Measurements from ENCODE around the gene CELSR1. TPM values are rescaled to one million over a fixed set of nuclear protein-coding genes. Genes with fewer than 3 reads are reported as not detected.

Gene CELSR1
- total RNA-seq, 1 donor: 1.1 TPM

GRCh38 chr22:46465345-46465720 is 72.1 kb downstream of the CELSR1 start:
- no peak overlapping the region for H3K4me3 ChIP-seq (ENCODE audit: low read depth, low read length)
- no peak for DNase-seq (ENCODE audit: low read depth)
- TF ChIP-seq CTCF (IDR thresholded peaks at IDR 0.05; ENCODE audit: insufficient read depth, low read length): no peak

- DNase-seq (ENCODE audit: low read depth): no peak
- no peak for TF ChIP-seq CTCF (IDR thresholded peaks at IDR 0.05; ENCODE audit: insufficient read depth, low read length)
- no peak overlapping the region for H3K4me3 ChIP-seq (ENCODE audit: low read depth, low read length)
Measured at GRCh38 chr22:46464701-46465344, 72.6 kb downstream of the CELSR1 start.

- no peak for TF ChIP-seq CTCF (IDR thresholded peaks at IDR 0.05; ENCODE audit: insufficient read depth, low read length)
- no peak for DNase-seq (ENCODE audit: low read depth)
- no peak overlapping the region for H3K4me3 ChIP-seq (ENCODE audit: low read depth, low read length)
Measured at GRCh38 chr22:46464296-46464695, 73.1 kb downstream of the CELSR1 start.

- DNase-seq (ENCODE audit: low read depth): no peak
- no peak overlapping the region for H3K4me3 ChIP-seq (ENCODE audit: low read depth, low read length)
- TF ChIP-seq CTCF (IDR thresholded peaks at IDR 0.05; ENCODE audit: insufficient read depth, low read length): no peak
Measured at GRCh38 chr22:46463435-46464227, 73.8 kb downstream of the CELSR1 start.

GRCh38 chr22:46462726-46463371 is 74.6 kb downstream of the CELSR1 start:
- DNase-seq (ENCODE audit: low read depth): no peak
- H3K4me3 ChIP-seq (ENCODE audit: low read depth, low read length): no peak overlapping the region
- TF ChIP-seq CTCF (IDR thresholded peaks at IDR 0.05; ENCODE audit: insufficient read depth, low read length): no peak

GRCh38 chr22:46461566-46462180 is 75.7 kb downstream of the CELSR1 start:
- no peak for TF ChIP-seq CTCF (IDR thresholded peaks at IDR 0.05; ENCODE audit: insufficient read depth, low read length)
- no peak for DNase-seq (ENCODE audit: low read depth)
- no peak overlapping the region for H3K4me3 ChIP-seq (ENCODE audit: low read depth, low read length)
